GM23248 (cell line): ENCODE results near the gene DUSP7.

ENCODE experiments used
- EZH2 ChIP-seq: fragments of 200-600 bp; sonication (generic); IDR thresholded peaks from 2 replicates; pipeline ENCODE4 v1.6.1; 2018; ENCODE audit warnings: antibody characterized with exemption, mild to moderate bottlenecking; ENCODE audit not compliant: insufficient read depth, poor library complexity, severe bottlenecking
- EZH2phosphoT487 ChIP-seq: fragments of 200-600 bp; sonication (generic); IDR thresholded peaks from 2 replicates; pipeline ENCODE4 v1.6.1; 2018; ENCODE audit warnings: antibody characterized with exemption, moderate library complexity, mild to moderate bottlenecking, low read depth; ENCODE audit not compliant: insufficient read depth

DNA sequence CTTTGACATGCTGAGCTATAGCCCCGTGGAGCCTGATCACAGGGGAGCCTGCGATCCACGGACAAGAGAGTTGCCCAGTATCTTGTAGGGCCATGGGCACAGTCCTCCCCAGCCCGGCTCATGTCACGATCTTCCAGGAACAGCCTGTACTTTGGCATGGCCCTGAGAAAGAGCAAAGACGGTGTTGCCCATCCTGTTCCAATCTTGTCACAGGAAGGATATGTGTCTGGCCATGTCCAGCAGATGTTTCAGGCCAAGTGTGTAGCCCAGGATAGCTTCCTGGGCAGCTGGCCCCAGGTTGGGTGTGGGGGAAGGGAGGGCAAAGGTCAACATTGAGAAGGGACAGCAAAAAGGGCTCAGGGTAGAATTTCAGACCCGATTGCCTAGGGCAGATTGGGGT lies 43.7 kb downstream of the DUSP7 start:
- TF ChIP-seq EZH2phosphoT487 (no peak), EZH2 (no peak)
